GM12872 (cell line): ENCODE results near the gene SMTNL1.

Source experiments
- CTCF ChIP-seq: IDR thresholded peaks from 3 replicates; pipeline ENCODE4 v1.5.1; 2011; ENCODE audit warnings: low read depth, mild to moderate bottlenecking, low read length, moderate library complexity; ENCODE audit not compliant: insufficient read depth

SMTNL1 gene

DNA sequence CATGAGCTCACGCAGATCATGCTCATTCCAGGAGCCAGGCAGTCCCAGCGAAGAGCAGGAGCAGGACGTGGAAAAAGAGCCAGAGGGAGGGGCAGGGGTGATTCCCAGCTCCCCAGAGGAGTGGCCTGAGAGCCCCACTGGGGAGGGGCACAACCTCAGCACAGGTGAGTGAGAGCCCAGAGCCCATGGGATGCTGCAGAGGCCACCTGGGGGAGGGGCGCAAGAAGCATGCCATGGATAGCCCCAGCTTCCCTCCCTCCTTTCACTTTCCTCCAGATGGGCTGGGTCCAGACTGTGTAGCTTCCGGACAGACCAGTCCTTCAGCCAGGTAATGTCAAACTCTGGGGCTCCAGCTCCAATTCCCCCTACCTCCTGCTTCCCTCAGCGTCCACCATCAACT is 6.2 kb downstream of the SMTNL1 start:
- no peak for TF ChIP-seq CTCF

DNA sequence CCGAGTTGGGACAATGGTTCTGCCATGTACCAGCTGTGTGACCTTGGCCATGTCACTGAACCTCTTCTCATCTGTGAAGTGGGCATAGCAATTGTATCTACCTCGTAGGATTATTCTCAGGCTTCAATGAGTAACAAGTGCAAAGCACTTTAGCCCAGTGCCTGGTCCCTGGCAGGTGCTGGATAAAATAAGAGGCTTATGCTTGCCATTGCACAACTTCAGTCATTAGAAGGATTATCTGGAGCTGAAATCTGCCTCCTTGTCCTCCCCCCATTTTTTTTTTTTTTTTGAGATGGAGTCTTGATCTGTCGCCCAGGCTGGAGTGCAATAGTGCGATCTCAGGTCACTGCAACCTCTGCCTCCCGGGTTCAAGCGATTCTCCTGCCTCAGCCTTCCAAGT is 7.2 kb downstream of the SMTNL1 start:
- TF ChIP-seq CTCF, result no peak

DNA sequence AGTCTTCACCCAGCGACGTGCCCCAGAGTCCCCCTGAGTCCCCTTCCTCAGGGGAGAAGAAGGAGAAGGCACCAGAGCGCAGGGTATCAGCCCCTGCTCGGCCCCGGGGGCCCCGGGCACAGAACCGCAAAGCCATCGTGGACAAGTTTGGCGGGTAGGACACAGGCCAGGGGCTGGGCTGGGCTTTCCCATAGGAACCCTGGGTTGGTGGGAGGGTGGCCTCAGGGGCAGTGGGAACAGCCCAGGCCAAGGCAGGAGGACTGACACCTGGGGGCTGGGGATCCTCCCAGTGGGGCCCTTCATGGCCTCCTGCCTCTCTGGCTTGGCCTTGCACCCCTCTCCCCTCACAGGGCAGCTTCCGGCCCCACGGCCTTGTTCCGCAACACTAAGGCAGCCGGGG is 8.5 kb downstream of the SMTNL1 start:
- TF ChIP-seq CTCF, result no peak

- no peak for TF ChIP-seq CTCF
Measured at GRCh38 chr11:57546451-57546850, 9.1 kb downstream of the SMTNL1 start.

DNA sequence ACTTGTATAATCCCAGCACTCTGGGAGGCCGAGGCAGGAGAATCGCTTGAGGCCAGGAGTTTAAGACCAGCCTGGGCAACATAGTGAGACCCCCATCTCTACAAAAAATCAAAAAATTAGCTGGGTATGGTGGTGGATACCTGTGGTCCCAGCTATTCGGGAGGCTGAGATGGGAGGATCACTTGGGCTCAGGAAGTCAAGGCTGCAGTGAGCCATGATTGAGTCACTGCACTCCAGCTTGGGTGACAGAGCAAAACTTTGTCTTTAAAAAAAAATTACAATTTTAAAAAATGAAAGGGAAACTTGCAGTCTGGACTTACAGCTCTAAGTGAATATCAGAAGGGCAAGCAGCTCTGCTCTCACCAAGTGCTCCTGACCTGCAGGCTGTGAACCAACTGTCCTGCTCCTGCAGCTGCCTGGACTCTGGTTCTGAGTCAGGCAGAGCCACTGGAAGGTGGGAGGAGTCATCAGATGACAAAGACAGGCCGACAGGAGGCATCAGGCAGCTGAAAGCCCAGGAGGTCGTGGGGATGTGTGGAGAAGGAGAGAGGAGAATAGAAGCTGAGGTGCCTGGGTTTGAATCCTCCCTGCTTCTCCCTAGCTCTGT is 9.6 kb downstream of the SMTNL1 start:
- no peak for TF ChIP-seq CTCF

GRCh38 chr11:57547854-57548377 is 10.5 kb downstream of the SMTNL1 start:
- TF ChIP-seq CTCF, result no peak

DNA sequence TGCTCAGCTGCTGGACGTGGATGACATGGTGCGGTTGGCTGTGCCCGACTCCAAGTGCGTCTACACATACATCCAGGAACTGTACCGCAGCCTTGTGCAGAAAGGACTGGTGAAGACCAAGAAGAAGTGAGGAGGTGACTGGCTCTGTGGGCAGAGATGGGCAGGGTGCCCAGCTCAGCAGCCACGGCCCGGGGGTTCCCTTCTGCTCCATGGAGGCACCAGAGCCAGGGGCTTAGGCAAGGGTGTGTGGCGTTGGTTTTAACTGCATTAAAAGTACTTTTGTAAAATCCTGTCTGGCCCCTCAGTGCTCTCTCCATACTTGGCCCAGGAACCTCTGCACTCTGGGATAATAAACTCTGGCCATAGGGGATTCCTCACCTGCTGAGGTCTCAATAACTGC is 12.6 kb downstream of the SMTNL1 start:
- no peak for TF ChIP-seq CTCF
